ENCODE data around the gene ADAMTS5.

Gene ADAMTS5

GRCh38 chr21:26972192-26972591 lies 5.3 kb upstream of the ADAMTS5 start:
- H3K4me3 ChIP-seq (ENCODE audit: low read depth, low read length) = no peak overlapping the region
- TF ChIP-seq CTCF (IDR thresholded peaks at IDR 0.05; ENCODE audit: low read depth, low read length, missing control alignments) = no peak
- in situ Hi-C loops (cut with HindIII; ENCODE audit: low sequenced_read_pairs) = no loop called here
- DNase-seq (ENCODE audit: low read depth) = no peak

- H3K4me3 ChIP-seq (ENCODE audit: low read depth, low read length) = no peak overlapping the region
- DNase-seq (ENCODE audit: low read depth) = no peak
- in situ Hi-C loops (cut with HindIII; ENCODE audit: low sequenced_read_pairs) = no loop called here
- no peak for TF ChIP-seq CTCF (IDR thresholded peaks at IDR 0.05; ENCODE audit: low read depth, low read length, missing control alignments)
Measured at GRCh38 chr21:26969971-26970725, 3.3 kb upstream of the ADAMTS5 start.

- peak overlapping the region; percentile 61 for H3K4me3 ChIP-seq (ENCODE audit: low read depth, low read length)
- DNase-seq (ENCODE audit: low read depth) = no peak
- in situ Hi-C loops (cut with HindIII; ENCODE audit: low sequenced_read_pairs) = no loop called here
- TF ChIP-seq CTCF (IDR thresholded peaks at IDR 0.05; ENCODE audit: low read depth, low read length, missing control alignments) = no peak
Measured at GRCh38 chr21:26966649-26967061, 233 bp downstream of the ADAMTS5 start.

- TF ChIP-seq CTCF (IDR thresholded peaks at IDR 0.05; ENCODE audit: low read depth, low read length, missing control alignments) = no peak
Measured at GRCh38 chr21:26965907-26966581, 844 bp downstream of the ADAMTS5 start.

GRCh38 chr21:26965040-26965906 lies 1.6 kb downstream of the ADAMTS5 start:
- TF ChIP-seq CTCF (IDR thresholded peaks at IDR 0.05; ENCODE audit: low read depth, low read length, missing control alignments) = peak; percentile 46
- H3K4me3 ChIP-seq (ENCODE audit: low read depth, low read length) = peak overlapping the region; percentile 61
- no peak for DNase-seq (ENCODE audit: low read depth)
- in situ Hi-C loops (cut with HindIII; ENCODE audit: low sequenced_read_pairs) = no loop called here

More at GRCh38 chr21:26965907-26966581, 844 bp downstream of the ADAMTS5 start:
- DNase-seq (ENCODE audit: low read depth) = no peak
- in situ Hi-C loops (cut with HindIII; ENCODE audit: low sequenced_read_pairs) = no loop called here
- peak overlapping the region; percentile 61 for H3K4me3 ChIP-seq (ENCODE audit: low read depth, low read length)

GRCh38 chr21:26964170-26964778 lies 2.6 kb downstream of the ADAMTS5 start:
- no peak for TF ChIP-seq CTCF (IDR thresholded peaks at IDR 0.05; ENCODE audit: low read depth, low read length, missing control alignments)
- in situ Hi-C loops (cut with HindIII; ENCODE audit: low sequenced_read_pairs) = no loop called here
- no peak for DNase-seq (ENCODE audit: low read depth)
- no peak overlapping the region for H3K4me3 ChIP-seq (ENCODE audit: low read depth, low read length)
